Lower lobe of right lung (tissue), 2 donors: ENCODE results near the gene RANBP9. TPM values are rescaled to one million over a fixed set of nuclear protein-coding genes. Genes with fewer than 3 reads are reported as not detected.
A peak's percentile ranks its signal among the peaks of the same experiment; 100 is the strongest.

ENCODE experiments used
- ATAC-seq, 2 donors: fragments of 200-7000 bp; cut with Tn5 transposase; one replicate each; pipeline ENCODE4 v1.9.1; 2020 to 2022; ENCODE audit warnings: mild to moderate bottlenecking in 2 of 2, moderate library complexity in 2 of 2
- DNase-seq: peaks from one replicate; pipeline ENCODE4 v3.0.0-alpha.2; 2020
- H3K27ac ChIP-seq: fragments of 200-600 bp; one replicate; pipeline ENCODE4 v1.8.0; 2022
- H3K27me3 ChIP-seq: fragments of 200-600 bp; one replicate; pipeline ENCODE4 v1.8.0; 2022; ENCODE audit warnings: low read depth
- H3K36me3 ChIP-seq: fragments of 200-600 bp; one replicate; pipeline ENCODE4 v1.8.0; 2022; ENCODE audit warnings: mild to moderate bottlenecking
- H3K4me1 ChIP-seq: fragments of 200-600 bp; one replicate; pipeline ENCODE4 v1.8.0; 2022
- H3K4me3 ChIP-seq: fragments of 200-600 bp; one replicate; pipeline ENCODE4 v1.8.0; 2022; ENCODE audit warnings: mild to moderate bottlenecking
- H3K9me3 ChIP-seq: fragments of 200-600 bp; one replicate; pipeline ENCODE4 v1.8.0; 2022
- intact Hi-C: fragments of 100-400 bp; cut with DNase I; formaldehyde crosslinking; loops from one replicate; pipeline ENCODE4 v1.11.0; 2022
- total RNA-seq: library from RNA; stranded (reverse); fragmentation: NEBNext Ultra II Directional; extraction: Animal tissue kit (Norgen Biotek cat#: 25700); gene quantifications from one replicate; pipeline ENCODE4 v1.2.1, GENCODE V29; 2021
- TF ChIP-seq, protein P1 (sequence below): fragments of 200-600 bp; IDR thresholded peaks from one replicate; pipeline ENCODE4 v1.8.0; 2022; ENCODE audit warnings: antibody characterized with exemption, mild to moderate bottlenecking
- donor health status: DM: no; HTN: yes; CAD: no; lungs with severe emphysema.

RANBP9 gene
- total RNA-seq, 1 donor from 2014 or later, result 37.0 TPM

GRCh38 chr6:13635948-13636658, 75.5 kb downstream of the RANBP9 start:
- no peak overlapping the region for H3K27ac ChIP-seq
- DNase-seq (no peak), ATAC-seq (no peak)
- TF ChIP-seq, protein P1, sequence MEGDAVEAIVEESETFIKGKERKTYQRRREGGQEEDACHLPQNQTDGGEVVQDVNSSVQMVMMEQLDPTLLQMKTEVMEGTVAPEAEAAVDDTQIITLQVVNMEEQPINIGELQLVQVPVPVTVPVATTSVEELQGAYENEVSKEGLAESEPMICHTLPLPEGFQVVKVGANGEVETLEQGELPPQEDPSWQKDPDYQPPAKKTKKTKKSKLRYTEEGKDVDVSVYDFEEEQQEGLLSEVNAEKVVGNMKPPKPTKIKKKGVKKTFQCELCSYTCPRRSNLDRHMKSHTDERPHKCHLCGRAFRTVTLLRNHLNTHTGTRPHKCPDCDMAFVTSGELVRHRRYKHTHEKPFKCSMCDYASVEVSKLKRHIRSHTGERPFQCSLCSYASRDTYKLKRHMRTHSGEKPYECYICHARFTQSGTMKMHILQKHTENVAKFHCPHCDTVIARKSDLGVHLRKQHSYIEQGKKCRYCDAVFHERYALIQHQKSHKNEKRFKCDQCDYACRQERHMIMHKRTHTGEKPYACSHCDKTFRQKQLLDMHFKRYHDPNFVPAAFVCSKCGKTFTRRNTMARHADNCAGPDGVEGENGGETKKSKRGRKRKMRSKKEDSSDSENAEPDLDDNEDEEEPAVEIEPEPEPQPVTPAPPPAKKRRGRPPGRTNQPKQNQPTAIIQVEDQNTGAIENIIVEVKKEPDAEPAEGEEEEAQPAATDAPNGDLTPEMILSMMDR, result no peak
- H3K36me3 ChIP-seq, result peaks cover 61% of the 10 kb centered on the region
- no peak overlapping the region for H3K4me3 ChIP-seq
- H3K27me3 ChIP-seq, result no peaks in the 10 kb centered on the region
- intact Hi-C loops, result no loop called here
- H3K4me1 ChIP-seq, result no peaks in the 10 kb centered on the region
- no peaks in the 10 kb centered on the region for H3K9me3 ChIP-seq

DNA sequence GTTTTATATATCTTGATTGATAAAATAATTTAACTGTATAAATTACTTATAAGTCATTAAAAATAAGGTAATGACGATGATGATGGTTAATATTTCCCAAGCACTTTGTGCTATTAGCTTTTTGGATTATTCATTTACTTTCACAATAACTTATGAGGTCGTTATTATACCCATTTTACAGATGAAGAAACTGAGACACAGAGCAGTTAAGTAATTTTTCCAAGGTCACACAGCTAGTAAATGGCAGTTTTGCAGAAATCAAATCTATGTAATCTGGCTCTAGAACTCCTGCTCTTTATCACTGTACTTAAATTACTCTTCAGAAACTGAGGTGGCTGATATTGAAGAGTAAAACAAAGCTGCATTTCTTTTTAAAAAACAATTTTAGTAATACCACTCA, 78.3 kb downstream of the RANBP9 start:
- Histone ChIP-seq H3K4me3 (no peak overlapping the region), H3K27ac (no peak overlapping the region), H3K27me3 (no peaks in the 10 kb centered on the region), H3K36me3 (peaks cover 62% of the 10 kb centered on the region), H3K9me3 (no peaks in the 10 kb centered on the region), H3K4me1 (no peaks in the 10 kb centered on the region)
- intact Hi-C loops, result no loop called here
- TF ChIP-seq, protein P1, result no peak
- ATAC-seq (no peak), DNase-seq (no peak)

GRCh38 chr6:13630499-13630898, 81.1 kb downstream of the RANBP9 start:
- ATAC-seq (no peak), DNase-seq (no peak)
- peaks cover 71% of the 10 kb centered on the region for H3K36me3 ChIP-seq
- H3K4me1 ChIP-seq, result no peaks in the 10 kb centered on the region
- no peaks in the 10 kb centered on the region for H3K9me3 ChIP-seq
- no peak overlapping the region for H3K27ac ChIP-seq
- TF ChIP-seq, protein P1, result no peak
- intact Hi-C loops, result no loop called here
- H3K27me3 ChIP-seq, result no peaks in the 10 kb centered on the region
- H3K4me3 ChIP-seq, result no peak overlapping the region

DNA sequence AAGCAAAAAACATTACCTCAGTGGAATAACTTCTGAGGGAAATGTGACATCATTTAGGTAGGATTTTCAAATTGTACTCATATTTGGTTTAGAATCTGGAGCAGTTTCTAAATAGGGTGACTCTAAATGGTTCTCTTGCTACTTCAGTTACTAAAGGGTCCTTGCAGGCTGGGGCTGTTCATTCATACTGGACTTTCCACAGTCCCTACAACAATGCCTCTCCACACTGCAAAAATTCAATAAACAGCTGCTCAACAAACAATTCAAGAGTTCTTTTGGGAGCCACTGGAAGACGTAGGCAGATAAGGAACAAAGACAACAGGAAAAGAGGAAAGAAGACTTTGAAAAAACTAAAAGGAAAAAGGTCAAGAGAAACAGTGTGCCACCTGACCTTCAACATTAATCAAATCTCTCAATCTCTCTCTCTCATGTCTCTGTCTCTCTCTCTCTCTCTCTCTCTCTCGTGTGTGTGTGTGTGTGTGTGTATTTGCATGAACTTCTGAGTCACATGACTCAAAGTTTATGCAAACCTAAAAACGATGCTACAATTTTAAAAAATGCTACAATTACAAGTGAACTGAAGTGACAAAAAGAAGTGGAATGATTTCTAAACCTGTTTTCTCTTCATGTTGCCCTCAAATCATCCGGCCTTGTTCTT, 82.0 kb downstream of the RANBP9 start:
- intact Hi-C loops, result no loop called here
- Histone ChIP-seq H3K9me3 (no peaks in the 10 kb centered on the region), H3K36me3 (peaks cover 80% of the 10 kb centered on the region), H3K4me3 (no peak overlapping the region), H3K4me1 (no peaks in the 10 kb centered on the region), H3K27ac (no peak overlapping the region), H3K27me3 (no peaks in the 10 kb centered on the region)
- DNase-seq (no peak), ATAC-seq (peak in 1 of 2 donors; percentile 62)
- TF ChIP-seq, protein P1, result no peak

DNA sequence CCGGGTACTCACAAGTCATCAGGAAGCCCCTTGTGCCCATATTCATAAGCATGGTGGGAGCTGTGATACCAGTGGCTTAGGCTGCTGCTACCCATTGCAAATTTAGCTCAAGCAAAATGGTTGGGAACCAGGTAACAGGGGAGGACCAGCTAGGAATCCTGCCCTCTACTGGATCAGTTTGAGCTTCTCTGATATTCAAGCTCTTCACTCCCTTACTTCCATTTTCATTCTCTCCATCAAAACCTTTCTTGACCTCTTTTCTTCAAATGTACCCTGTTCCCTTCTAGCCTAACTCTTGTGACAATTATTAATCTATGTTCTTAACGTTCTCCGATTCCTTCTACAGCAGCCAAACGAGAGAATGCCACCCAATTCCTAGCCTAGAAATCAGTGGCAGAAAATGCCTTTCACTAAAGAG, 86.8 kb downstream of the RANBP9 start:
- H3K4me3 ChIP-seq, result no peak overlapping the region
- H3K9me3 ChIP-seq, result no peaks in the 10 kb centered on the region
- peaks cover 95% of the 10 kb centered on the region for H3K36me3 ChIP-seq
- no peaks in the 10 kb centered on the region for H3K27me3 ChIP-seq
- no peaks in the 10 kb centered on the region for H3K4me1 ChIP-seq
- TF ChIP-seq, protein P1, result no peak
- no peak overlapping the region for H3K27ac ChIP-seq
- DNase-seq, result no peak
- intact Hi-C loops, result no loop called here
- peak in 1 of 2 donors; percentile 39 for ATAC-seq
